GM18499 (cell line): ENCODE results near the gene CRY2.

Source experiments
- ATAC-seq: cut with Tn5 transposase; IDR thresholded peaks from one replicate; pipeline ENCODE4 v1.9.1; 2021; ENCODE audit warnings: moderate number of reproducible peaks; ENCODE audit not compliant: insufficient read depth, unreplicated experiment

Gene CRY2

DNA sequence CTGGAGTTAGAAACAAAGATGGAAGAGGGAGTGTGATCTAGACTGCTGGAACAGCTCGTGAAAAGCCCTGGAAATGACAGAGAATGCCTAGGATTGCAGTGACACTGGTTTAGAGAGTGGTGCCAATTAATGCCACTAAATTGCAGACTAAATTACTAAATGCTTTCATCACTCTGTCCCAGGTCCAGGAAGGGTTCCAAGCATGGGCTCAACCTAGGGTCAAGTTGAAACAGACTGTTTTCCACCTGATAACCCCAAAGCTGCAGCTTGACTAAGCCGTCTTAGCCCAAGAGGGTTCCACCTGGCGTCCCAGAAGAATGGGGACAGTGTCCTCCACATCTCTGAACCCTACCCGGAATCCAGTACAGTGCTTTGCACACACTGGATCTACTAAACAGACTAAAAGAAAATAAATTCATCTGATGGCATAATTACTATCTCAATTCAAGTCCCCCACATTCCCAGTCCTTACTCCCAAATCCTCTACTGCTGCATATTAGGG lies 1.1 kb upstream of the CRY2 start:
- ATAC-seq = no peak

DNA sequence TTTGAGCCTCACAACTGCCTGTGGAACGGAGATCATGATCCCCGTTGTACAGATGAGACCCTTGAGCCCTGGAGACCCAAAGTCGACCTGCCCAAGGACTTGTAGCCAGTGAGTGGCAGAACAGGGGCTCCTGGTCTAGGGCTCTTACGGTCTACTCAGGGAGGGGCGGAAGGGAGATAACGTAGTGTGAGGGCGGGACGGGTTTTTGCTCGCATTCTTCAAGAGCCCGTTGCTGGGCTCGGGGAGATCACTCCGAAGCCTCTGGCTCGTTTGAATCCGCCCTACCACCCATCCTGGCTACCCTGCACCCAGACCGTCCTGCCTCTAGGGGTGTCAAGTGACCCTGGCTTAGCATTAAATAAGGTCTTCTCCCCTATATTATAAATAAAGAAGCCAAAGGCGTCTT lies 639 bp downstream of the CRY2 start:
- no peak for ATAC-seq

DNA sequence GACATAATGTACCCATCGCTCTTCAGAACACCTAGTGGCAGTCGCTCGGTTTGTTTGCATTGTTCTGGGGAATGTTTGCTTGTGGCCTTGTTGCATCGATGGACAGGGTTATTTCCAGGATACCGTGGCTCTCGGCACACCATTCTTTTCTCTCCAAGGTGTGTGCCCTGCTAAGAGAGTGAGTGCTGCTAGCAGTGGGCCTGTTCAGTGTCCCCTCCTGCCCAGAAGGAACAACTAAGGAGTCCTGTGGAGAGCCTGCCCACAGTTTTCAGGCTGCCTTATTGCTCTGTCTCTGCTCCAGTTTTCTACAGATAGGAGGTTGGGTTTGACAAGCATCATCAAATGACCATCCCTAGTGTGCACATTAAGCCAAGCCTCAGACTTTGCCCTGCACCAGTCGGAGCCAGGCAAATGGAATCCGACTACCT lies 1.4 kb downstream of the CRY2 start:
- no peak for ATAC-seq

DNA sequence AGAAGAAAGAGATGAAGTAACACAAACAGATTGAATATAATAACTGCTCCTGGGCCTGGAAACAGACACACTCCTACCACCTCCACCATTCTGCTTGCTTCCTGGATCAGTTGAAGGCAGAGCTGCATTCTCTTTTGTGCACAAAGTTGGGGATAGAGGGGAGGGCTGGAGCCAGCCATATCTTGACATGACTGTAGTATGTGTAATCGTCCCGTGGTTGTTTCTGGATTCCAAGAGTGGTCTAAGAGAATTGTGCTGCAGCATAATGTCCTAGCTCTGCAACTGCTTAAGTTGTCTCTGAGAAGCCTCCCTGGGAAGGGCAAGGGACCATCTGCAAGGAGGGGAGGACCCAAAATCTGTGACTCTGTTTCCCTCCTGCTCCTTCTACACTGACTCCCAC lies 3.2 kb downstream of the CRY2 start:
- no peak for ATAC-seq

DNA sequence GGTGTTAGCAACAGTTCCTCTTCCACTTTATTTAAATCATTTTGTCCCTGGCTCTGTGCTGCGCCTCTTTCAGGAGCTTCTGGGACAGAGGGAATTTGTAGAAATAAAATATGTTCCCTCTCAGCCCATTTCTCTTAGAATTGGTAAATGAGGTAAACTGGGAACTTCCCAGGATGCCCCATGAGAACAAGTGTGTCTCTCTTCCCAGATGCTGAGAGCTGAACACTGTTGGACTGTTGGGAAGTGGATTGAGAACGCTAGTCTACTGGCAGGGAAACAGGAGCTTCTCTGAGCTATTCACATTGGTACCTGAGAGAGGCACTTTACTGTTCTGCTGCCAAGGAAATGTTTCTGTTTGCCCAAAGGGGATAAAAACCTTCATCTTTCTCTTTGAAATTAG lies 4.0 kb downstream of the CRY2 start:
- ATAC-seq = no peak

DNA sequence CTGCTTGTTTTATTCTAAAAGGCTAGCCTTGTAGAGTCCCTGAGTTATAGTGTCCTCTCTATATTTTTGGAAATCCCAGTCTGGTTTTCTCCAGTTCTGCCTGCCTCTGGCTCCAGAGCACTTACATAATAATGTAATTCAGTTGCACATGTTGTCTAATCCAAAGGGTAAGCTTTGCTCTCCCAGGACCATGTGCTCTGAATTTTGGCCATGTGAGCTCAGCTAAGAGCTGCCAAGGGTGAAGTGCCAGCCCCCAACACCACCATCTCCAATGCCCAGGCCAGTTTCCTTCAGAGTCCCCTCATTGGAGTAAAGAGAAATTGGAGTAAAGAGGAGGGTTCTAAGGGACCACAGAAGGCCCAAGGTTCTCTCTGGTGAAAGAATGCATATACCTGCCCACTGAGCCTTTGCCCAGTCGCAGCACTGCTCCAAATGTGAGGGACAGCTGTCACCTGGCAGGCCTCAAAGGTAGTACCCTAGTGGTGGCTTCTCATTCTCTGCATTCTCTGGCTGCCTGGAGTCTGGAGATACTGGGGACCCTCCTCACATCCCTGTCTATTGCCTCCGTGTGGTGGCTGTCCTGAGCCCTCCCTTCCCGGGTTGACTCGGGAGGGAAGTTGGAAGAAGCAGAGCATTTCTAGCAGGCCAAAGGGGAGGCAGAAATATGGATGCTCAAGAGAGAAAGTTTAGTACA lies 4.9 kb downstream of the CRY2 start:
- no peak for ATAC-seq

DNA sequence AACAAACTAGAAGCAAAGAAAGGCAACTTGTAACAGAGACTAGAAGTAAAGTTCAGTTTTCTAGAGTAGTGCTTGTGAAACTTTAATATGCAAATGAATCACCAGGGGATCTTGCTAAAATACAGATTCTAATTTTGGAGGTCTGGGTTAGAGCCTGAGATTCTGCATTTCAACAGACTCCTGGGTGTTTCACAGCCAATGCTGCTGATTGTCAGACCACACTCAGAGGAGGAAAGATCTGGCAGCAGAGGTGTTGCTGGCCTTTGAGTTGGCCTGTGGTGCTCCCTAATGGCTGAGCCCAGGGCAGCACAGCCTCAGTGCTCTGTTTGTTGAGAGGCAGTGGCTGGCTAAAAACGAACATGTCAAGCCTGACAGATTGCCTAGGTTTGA lies 5.4 kb downstream of the CRY2 start:
- ATAC-seq = no peak

DNA sequence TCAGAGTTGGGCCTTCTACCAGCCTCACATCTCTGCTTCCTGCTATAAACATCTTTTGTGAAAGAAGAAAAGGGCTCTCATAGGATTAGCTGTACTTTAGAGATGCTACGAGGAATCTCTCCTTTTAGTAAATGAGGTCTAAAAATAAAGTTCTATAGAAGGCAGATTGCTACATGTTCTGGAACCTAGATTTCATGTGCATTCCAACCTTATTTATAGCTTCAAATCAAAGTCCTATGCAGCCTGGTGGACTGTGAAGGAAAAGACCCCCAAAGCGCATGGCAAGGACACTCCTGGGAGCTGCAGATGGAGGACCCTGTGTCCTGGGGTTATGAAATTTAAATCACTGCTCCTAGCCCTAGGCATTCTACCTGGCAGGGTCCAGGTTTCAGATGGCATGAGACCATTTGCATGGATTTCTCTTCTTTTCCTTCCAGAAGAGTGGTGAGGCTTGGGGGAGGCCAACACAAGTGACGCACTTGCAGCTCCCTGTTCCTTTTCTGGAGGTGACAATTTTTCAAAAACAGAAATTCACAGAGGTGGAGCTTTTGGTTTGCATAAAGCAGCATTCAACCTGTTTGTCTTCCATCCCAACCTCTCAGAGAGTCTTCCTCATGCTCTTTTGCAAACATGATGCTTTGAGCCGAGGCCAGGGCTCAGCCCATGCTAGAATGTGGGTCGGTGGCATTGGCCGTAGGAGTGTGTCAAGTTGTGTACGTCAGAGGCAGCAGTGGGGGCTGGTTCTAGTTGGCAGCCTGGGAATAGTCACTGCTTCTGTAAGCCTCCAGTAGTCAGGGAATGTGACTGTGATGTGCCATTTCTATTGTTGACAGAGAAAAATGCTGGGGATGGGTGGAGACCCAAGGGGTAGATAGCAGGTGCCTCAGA lies 6.3 kb downstream of the CRY2 start:
- no peak for ATAC-seq

DNA sequence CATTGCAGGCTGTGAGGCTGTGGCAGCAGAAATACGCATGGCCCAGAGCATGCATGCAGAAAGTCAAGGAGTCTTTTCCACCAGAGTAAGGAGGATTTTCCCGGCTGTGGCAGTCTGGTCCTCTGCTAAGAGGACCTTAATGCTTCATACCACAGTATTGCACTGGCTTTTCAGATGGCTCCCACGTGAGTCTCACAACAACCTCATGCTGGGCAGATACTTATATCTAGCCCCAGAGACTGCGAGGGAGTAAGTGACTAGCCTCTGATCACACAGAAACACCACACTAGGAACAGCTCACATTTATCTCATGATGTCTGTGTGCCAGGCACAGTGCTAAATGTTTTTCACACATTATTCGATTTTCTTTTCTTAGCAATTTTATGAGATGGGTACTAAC lies 8.0 kb downstream of the CRY2 start:
- ATAC-seq = no peak

DNA sequence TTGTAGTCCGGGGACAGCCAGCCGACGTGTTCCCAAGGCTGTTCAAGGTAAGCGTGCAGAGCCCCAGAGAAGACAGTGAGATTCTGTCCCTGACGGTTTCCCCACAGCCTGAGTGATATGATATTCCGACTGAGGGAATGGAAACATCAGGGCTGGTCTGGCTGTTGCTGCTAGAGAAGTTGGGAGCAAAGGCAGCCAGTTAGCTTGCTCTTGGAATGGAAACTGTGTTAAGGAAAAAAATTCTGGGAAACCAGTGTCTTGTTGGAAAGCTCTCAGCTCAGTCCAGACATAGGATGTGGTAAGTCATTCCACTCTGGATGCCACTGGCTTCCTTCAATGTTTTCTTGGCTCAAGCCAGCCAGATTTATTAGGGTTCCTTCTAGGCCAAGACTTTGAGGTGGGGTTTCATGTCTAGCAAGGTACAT lies 8.8 kb downstream of the CRY2 start:
- ATAC-seq = no peak

DNA sequence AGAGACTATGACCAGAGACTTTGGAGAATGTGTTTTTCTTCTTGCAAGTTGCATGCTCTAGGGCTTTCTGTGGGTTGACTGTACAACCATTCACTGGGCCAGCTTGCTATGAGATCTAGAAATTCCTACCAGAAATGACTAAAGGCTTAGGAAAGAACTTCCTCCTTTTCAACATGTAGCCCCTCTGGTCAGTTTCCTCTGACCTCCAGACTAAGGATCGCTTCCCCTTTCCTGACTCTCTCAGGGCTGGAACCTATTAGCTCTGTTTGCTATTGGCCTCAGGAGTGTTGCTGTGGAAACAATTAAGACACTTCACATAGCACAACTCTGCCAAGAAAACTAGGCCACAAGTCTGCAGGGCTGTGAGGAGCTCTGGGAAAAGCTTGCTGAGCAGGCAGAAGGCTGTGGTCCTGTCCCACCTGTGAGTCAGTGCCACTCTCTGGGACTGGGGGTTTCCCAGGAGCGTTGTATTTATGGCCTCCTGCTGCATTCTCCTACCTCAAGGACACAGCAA lies 10.7 kb downstream of the CRY2 start:
- ATAC-seq = no peak

DNA sequence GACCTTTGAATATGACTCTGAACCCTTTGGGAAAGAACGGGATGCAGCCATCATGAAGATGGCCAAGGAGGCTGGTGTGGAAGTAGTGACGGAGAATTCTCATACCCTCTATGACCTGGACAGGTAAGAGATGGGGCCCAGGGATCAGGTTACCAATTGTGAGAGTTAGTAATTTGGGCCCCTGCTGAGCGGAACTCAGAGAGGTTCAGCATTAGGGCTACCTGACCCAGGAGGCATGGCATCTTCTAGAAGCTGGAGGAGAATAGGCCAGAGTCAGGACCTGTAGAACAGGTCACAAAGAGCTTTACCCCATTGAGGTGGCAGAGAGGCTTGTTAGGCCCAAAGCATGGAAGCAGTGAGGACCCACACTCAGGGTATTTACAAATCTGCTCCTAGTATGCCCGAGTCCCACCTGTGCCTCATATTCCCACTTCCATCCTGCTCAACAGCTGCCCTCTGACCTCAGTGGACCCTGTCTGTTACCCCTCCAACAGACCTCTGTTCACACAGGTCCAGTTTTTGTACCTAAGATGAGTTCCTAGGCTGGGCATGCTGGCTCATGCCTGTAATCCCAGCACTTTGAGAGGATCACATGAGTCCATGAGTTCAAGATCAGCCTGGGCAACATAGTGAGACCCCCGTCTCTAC lies 11.6 kb downstream of the CRY2 start:
- ATAC-seq = no peak

DNA sequence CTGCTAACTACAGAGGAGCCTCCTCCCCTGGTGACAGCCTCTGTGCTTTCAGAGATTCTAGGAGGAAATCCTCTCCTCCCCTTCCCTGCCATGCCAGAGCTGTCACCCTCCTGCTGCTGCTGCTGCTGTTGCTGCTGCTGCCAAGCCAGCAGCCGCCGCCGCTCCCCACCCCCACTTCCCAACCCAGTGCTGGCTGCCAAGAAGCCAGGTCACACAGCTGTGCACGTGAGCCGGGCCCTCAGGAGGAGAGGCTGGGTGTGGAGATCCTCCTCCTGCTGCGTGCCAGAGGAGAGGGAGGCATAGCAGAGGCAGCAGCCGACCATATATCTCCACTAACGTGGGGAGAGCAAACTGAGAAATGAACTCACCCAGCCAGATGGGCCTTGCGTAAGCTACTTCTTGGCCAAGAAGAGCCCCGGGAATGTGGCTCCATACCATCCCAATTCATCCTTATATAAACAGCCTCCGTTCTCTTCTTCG lies 12.4 kb downstream of the CRY2 start:
- no peak for ATAC-seq

DNA sequence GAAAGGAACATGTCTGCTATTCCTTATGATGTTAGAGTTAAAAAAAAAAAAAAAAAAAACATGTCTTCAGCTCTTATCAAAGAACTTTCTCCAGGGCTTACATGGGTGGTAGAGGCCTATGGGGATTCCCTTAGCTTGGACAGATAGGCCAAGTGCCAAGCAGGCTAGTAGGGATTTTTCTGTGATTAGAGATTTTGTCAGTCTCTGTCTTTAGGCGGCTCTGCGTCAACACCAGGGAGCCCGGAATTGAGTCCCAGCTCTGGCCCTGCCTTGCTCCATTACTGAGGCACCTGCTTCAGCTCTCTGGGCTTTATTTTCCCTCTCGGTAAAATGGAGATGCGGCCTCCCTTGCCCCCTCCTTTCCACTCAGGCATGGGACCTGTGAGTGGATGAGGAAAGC lies 13.1 kb downstream of the CRY2 start:
- ATAC-seq = no peak

DNA sequence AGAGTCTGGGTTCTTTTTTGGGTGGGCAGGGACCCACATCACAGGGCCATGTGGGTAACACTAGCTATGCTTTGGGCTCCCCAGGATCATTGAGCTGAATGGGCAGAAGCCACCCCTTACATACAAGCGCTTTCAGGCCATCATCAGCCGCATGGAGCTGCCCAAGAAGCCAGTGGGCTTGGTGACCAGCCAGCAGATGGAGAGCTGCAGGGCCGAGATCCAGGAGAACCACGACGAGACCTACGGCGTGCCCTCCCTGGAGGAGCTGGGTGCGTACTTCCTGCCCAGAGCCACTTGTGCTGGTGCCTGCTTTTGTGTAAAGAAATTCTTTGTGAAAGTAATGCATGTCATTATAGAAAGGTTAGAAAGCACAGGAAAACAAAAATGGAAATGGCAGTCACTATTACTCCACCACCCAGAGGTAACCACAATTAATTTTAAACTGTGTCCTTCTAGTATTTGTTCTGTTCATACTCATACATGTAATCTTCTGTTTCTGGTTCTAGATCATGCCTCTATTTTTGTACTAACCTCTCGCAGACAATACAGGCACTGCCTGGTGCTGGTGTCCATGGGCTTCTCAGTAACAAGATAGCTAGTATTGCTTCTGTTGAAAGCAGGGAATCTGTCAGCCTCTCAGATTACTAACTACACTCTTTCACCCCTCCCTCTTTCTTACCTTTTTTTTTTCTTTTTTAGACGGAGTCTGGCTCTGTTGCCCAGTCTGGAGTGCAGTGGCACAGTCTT lies 13.7 kb downstream of the CRY2 start:
- ATAC-seq = no peak

DNA sequence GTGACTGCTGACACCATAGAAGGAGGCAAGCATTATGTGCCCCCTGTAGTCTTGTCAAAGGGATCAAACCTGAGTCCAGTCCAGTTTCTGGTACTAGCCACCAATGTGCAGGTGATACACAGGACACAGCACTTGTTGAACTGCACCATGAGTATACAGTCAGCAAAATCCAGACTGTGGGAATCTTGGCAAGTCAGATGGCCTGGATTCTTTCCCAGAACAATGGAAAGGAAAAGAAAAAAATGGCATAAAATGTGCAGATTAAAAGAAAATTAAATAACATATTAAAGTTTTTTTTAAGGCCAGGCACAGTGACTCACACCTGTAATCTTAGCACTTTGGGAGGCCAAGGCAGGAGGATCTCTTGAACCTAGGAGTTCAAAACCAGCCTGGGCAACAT lies 16.8 kb downstream of the CRY2 start:
- no peak for ATAC-seq

DNA sequence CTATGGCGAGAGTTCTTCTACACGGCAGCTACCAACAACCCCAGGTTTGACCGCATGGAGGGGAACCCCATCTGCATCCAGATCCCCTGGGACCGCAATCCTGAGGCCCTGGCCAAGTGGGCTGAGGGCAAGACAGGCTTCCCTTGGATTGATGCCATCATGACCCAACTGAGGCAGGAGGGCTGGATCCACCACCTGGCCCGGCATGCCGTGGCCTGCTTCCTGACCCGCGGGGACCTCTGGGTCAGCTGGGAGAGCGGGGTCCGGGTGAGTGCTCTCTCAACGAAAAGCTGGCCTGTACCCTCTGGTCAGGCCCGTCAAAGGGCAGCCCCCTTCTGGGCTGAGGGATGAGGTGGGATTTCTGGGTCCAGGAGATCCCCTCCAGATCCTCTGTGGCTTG lies 22.3 kb downstream of the CRY2 start:
- ATAC-seq = no peak

DNA sequence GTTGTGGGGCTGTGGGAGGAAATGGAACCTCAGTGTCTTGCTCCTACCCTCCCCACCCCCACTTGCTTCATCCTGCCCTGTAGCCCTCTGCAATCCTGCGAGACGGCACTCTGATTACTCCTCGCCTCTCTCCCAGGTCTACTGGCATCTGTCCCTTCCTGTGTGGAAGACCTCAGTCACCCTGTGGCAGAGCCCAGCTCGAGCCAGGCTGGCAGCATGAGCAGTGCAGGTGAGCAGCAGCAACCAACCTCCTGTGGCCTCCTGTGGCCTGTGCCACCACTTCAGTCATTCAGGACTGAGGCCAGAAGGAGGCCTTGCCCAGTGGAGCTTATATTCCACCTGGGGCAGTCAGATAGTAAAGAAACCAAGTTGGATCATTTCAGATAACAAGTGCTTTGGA lies 23.4 kb downstream of the CRY2 start:
- ATAC-seq = no peak

DNA sequence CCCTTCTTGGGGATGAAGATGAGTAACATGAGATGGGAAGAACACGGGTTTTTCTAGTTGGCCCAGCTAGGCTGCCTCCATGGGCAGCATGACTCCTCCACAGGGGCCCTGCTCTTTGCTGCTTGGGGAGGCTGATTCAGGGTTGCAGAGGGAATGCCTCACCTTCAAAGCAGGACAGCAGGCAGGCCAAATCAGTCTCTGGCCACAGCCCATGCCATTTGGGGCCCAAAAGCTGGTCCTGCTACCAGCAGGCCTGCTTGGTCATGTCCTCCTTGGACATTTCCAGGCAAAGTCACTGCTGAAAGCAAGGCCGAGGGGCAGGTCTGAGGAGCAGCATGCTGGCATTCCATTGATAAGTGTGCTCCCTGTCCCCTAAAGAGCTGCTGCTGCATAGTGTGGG lies 24.4 kb downstream of the CRY2 start:
- no peak for ATAC-seq
